SK-N-SH (cell line): ENCODE results near the gene DMD. TPM values are rescaled to one million over a fixed set of nuclear protein-coding genes. Genes with fewer than 3 reads are reported as not detected.

Experiments used
- CTCF ChIA-PET: fragments of 300-600, 350-600 bp; formaldehyde crosslinking; extraction: SDS; loops from one replicate; lab custom pipeline; 2021; lab: Yijun Ruan, JAX
- POLR2A ChIA-PET: fragments of 350-600 bp; sonication (Branson Sonifier 250); formaldehyde crosslinking; extraction: SDS; loops from one replicate; lab custom pipeline; 2020; ENCODE audit warnings: antibody characterized with exemption, inconsistent platforms; lab: Yijun Ruan, JAX
- DNase-seq: peaks from one replicate; pipeline ENCODE4 v3.0.0; 2012
- H2AFZ ChIP-seq: fragments of 200-600 bp; sonication (generic); 2 replicates; pipeline ENCODE4 v1.8.1; 2016; ENCODE audit warnings: antibody characterized with exemption, mild to moderate bottlenecking, low read depth
- H3F3A ChIP-seq: fragments of 200-600 bp; sonication (generic); replicated peaks from 2 replicates; pipeline ENCODE3; 2016; ENCODE audit warnings: antibody characterized with exemption, mild to moderate bottlenecking; ENCODE audit not compliant: insufficient read depth
- H3K27ac ChIP-seq, 2 experiments: fragments of 200-500 bp in 1 of 2; fragments of 200-600 bp in 1 of 2; sonication (Bioruptor generic) in 1 of 2; sonication (generic), shearing (Covaris generic) in 1 of 2; 2 replicates each; pipeline versions ENCODE4 v1.5.1 to v1.6.1; 2014 to 2016; ENCODE audit warnings: low read depth in 2 of 2, inconsistent platforms in 1 of 2, low read length in 1 of 2, mild to moderate bottlenecking in 1 of 2, mixed read lengths in 1 of 2
- H3K27me3 ChIP-seq: fragments of 200-600 bp; sonication (generic), shearing (Covaris generic); 2 replicates; pipeline ENCODE4 v1.6.1; 2016; ENCODE audit warnings: mixed run types; ENCODE audit not compliant: insufficient read depth
- H3K36me3 ChIP-seq, 2 experiments: fragments of 200-500 bp in 1 of 2; fragments of 200-600 bp in 1 of 2; sonication (Bioruptor generic) in 1 of 2; sonication (generic) in 1 of 2; replicated peaks in 1 of 2; 2 replicates each; pipeline versions ENCODE3 to v1.5.1; 2014 to 2016; ENCODE audit warnings: low read length in 1 of 2, mild to moderate bottlenecking in 1 of 2; ENCODE audit not compliant: insufficient read depth in 2 of 2, control insufficient read depth in 1 of 2
- H3K4me1 ChIP-seq, 2 experiments: fragments of 200-500 bp in 1 of 2; fragments of 200-600 bp in 1 of 2; sonication (Bioruptor generic) in 1 of 2; sonication (generic), shearing (Covaris generic) in 1 of 2; 2 replicates each; pipeline versions ENCODE4 v1.5.1 to v1.6.1; 2014 to 2016; ENCODE audit warnings: low read depth in 1 of 2, low read length in 1 of 2, mixed run types in 1 of 2; ENCODE audit not compliant: insufficient read depth in 2 of 2, control insufficient read depth in 1 of 2
- H3K4me2 ChIP-seq: fragments of 200-600 bp; sonication (generic), shearing (Covaris generic); 2 replicates; pipeline ENCODE4 v1.6.1; 2017; ENCODE audit warnings: mixed run types
- H3K4me3 ChIP-seq, 2 experiments: fragments of 200-500 bp in 1 of 2; fragments of 200-600 bp in 1 of 2; sonication (Bioruptor generic) in 1 of 2; sonication (generic), shearing (Covaris generic) in 1 of 2; 2 replicates each; pipeline versions ENCODE4 v1.5.1 to v1.8.1; 2014 to 2016; ENCODE audit warnings: low read depth in 2 of 2, inconsistent platforms in 1 of 2, low read length in 1 of 2, mild to moderate bottlenecking in 1 of 2, mixed read lengths in 1 of 2, moderate library complexity in 1 of 2
- H3K79me2 ChIP-seq: fragments of 200-600 bp; sonication (generic); 2 replicates; pipeline ENCODE4 v1.8.1; 2017; ENCODE audit warnings: mild to moderate bottlenecking; ENCODE audit not compliant: insufficient read depth
- H3K9ac ChIP-seq: fragments of 200-600 bp; sonication (generic); 2 replicates; pipeline ENCODE4 v1.6.1; 2017; ENCODE audit warnings: mixed run types
- H3K9me2 ChIP-seq: fragments of 200-600 bp; sonication (generic); 2 replicates; pipeline ENCODE4 v1.6.1; 2017; ENCODE audit warnings: mixed run types
- H3K9me3 ChIP-seq: fragments of 200-600 bp; sonication (generic); 2 replicates; pipeline ENCODE4 v1.6.1; 2017; ENCODE audit warnings: mixed run types, mild to moderate bottlenecking, moderate library complexity
- H4K20me1 ChIP-seq: fragments of 200-600 bp; sonication (generic); 2 replicates; pipeline ENCODE4 v1.6.1; 2017; ENCODE audit warnings: mild to moderate bottlenecking, mixed run types; ENCODE audit not compliant: insufficient read depth
- CTCF ChIP-seq: fragments of 200-600 bp; sonication (generic); IDR thresholded peaks from 2 replicates; pipeline ENCODE4 v1.6.1; 2017; ENCODE audit warnings: antibody characterized with exemption, mild to moderate bottlenecking, moderate library complexity
- ELF1 ChIP-seq: IDR thresholded peaks from 2 replicates; pipeline ENCODE4 v1.4.0; 2012
- EZH2phosphoT487 ChIP-seq: fragments of 200-600 bp; sonication (generic); IDR thresholded peaks from 2 replicates; pipeline ENCODE4 v1.6.1; 2017; ENCODE audit warnings: low read depth, mixed run types, mild to moderate bottlenecking, antibody characterized with exemption, moderate library complexity, borderline replicate concordance
- FOXJ3 ChIP-seq: sonication (generic); formaldehyde crosslinking; IDR thresholded peaks from 2 replicates; pipeline ENCODE4 v1.5.1; 2020; ENCODE audit warnings: mild to moderate bottlenecking, missing genetic modification reagents
- FOXM1 ChIP-seq: IDR thresholded peaks from 2 replicates; pipeline ENCODE4 v1.4.0; 2012; ENCODE audit warnings: low read depth, mild to moderate bottlenecking
- IRF3 ChIP-seq: fragments of 150-350 bp; IDR thresholded peaks from 2 replicates; pipeline ENCODE4 v1.6.1; 2016; ENCODE audit warnings: mild to moderate bottlenecking, low read depth, low read length
- JUND ChIP-seq: IDR thresholded peaks from 2 replicates; pipeline ENCODE4 v1.4.0; 2012
- MAX ChIP-seq: IDR thresholded peaks from 2 replicates; pipeline ENCODE4 v1.4.0; 2012; ENCODE audit warnings: low read depth
- MEF2A ChIP-seq: IDR thresholded peaks from 2 replicates; pipeline ENCODE4 v1.4.0; 2012; ENCODE audit warnings: low read depth, borderline replicate concordance
- MXI1 ChIP-seq: IDR thresholded peaks from 2 replicates; pipeline ENCODE4 v1.6.1; 2012; ENCODE audit warnings: mild to moderate bottlenecking, low read depth, low read length, improper control_type of control experiment
- NRF1 ChIP-seq: IDR thresholded peaks from 2 replicates; pipeline ENCODE4 v1.6.1; 2012; ENCODE audit warnings: low read depth, mild to moderate bottlenecking, low read length
- PBX3 ChIP-seq: IDR thresholded peaks from 2 replicates; pipeline ENCODE4; 2012
- REST ChIP-seq: IDR thresholded peaks from 2 replicates; pipeline ENCODE4 v1.6.1; 2012; ENCODE audit warnings: mild to moderate bottlenecking, low read depth, low read length, moderate library complexity
- RXRA ChIP-seq: IDR thresholded peaks from 2 replicates; pipeline ENCODE4 v1.4.0; 2012; ENCODE audit warnings: low read depth, mild to moderate bottlenecking, borderline replicate concordance
- SIN3A ChIP-seq: IDR thresholded peaks from 2 replicates; pipeline ENCODE4 v1.6.1; 2012; ENCODE audit warnings: low read depth, mild to moderate bottlenecking, low read length, moderate library complexity, borderline replicate concordance
- TEAD4 ChIP-seq: IDR thresholded peaks from 2 replicates; pipeline ENCODE4 v1.4.0; 2012; ENCODE audit warnings: mild to moderate bottlenecking, borderline replicate concordance; ENCODE audit not compliant: insufficient read depth
- USF2 ChIP-seq: fragments of 150-350 bp; IDR thresholded peaks from 2 replicates; pipeline ENCODE4 v1.6.1; 2017; ENCODE audit warnings: antibody characterized with exemption, low read length, low read depth, borderline replicate concordance
- ZBTB33 ChIP-seq: IDR thresholded peaks from 2 replicates; pipeline ENCODE4 v1.4.0; 2012; ENCODE audit warnings: low read depth, borderline replicate concordance
- WGBS: methylation state at CpG from one replicate; pipeline ENCODE4 v1.1.6; 2017; ENCODE audit warnings: low lambda C conversion rate; 5-methylcytosine and 5-hydroxymethylcytosine counted together
- polyA plus RNA-seq, 3 experiments: library from polyadenylated mRNA; depleted of rRNA; stranded (reverse); fragments of >200 nt; gene quantifications; 2 replicates each; pipeline ENCODE4 v1.2.3, GENCODE V29; 2012

Gene DMD
- polyA plus RNA-seq, 1 of the 3 experiments (the other 2 are of a cell fraction), result 3.9 TPM

GRCh38 chrX:32896088-32896487 is 315.3 kb downstream of the DMD start:
- Histone ChIP-seq H2AFZ (no peak overlapping the region), H3K36me3 (no peaks in the 10 kb centered on the region), H4K20me1 (no peaks in the 10 kb centered on the region), H3K4me1 (no peaks in the 10 kb centered on the region), H3K4me2 (no peak overlapping the region), H3K9ac (no peak overlapping the region), H3F3A (no peaks in the 10 kb centered on the region), H3K9me2 (no peaks in the 10 kb centered on the region), H3K79me2 (no peaks in the 10 kb centered on the region), H3K27me3 (peaks cover 9% of the 10 kb centered on the region; the same call in 1 of the 2 replicates), H3K9me3 (no peaks in the 10 kb centered on the region), H3K4me3 (no peak overlapping the region), H3K27ac (no peak overlapping the region)
- 17% methylated on average over 3 of the region's 3 CpGs for WGBS
- TF ChIP-seq ZBTB33 (no peak), PBX3 (no peak), FOXJ3 (CRISPR knock-in tag) (no peak), TEAD4 (no peak), USF2 (no peak), MXI1 (no peak), RXRA (no peak), FOXM1 (no peak), EZH2phosphoT487 (no peak), NRF1 (no peak), IRF3 (no peak), CTCF (no peak), MEF2A (no peak), SIN3A (no peak), MAX (no peak), JUND (no peak), ELF1 (no peak), REST (no peak)
- ChIA-PET POLR2A (no interaction called here), CTCF (no interaction called here)
- no peak for DNase-seq
